ENCODE results near the gene RSPRY1. TPM values are rescaled to one million over a fixed set of nuclear protein-coding genes. Genes with fewer than 3 reads are reported as not detected.
A peak's percentile ranks its signal among the peaks of the same experiment; 100 is the strongest.

The RSPRY1 gene
- total RNA-seq (25.7 TPM), polyA plus RNA-seq (10 to 100 TPM; 26.7 to 46.4 (median 36.1) TPM)

- Histone ChIP-seq H3K4me1 (ENCODE audit: control insufficient read depth, insufficient read depth, low read length, poor library complexity, severe bottlenecking) (peaks cover 44% of the 10 kb centered on the region), H3K9me3 (ENCODE audit: control insufficient read depth in 2 of 2, low read length in 2 of 2) (no peaks in the 10 kb centered on the region), H3K27me3 (ENCODE audit: control insufficient read depth, insufficient read depth, low read length) (no peaks in the 10 kb centered on the region), H3K36me3 (ENCODE audit: control insufficient read depth, insufficient read depth, low read length) (peaks cover 4% of the 10 kb centered on the region), H3K4me3 (ENCODE audit: low read depth, low read length) (peak within 1 kb of the TSS; percentile 95), H3K27ac (ENCODE audit: insufficient read depth, low read length, poor library complexity, severe bottlenecking) (peak within 1 kb of the TSS; percentile 94)
- Mint-ChIP-seq H3K9me3 (peaks cover 0 to 3% (median 0%) of the 10 kb centered on the region in 7 donors), H3K27ac (peak within 1 kb of the TSS; percentile 97 to 99 (median 98)), H3K36me3 (no peaks in the 10 kb centered on the region), H3K4me3 (peak within 1 kb of the TSS; percentile 97 to 100 (median 98)), H3K27me3 (no peaks in the 10 kb centered on the region), H3K4me1 (peaks cover 20 to 71% (median 52%) of the 10 kb centered on the region in 4 donors)
- peak; percentile 99 to 100 (median 99) for DNase-seq
- peak; percentile 92 to 94 for ATAC-seq (ENCODE audit: low read depth in 2 of 2)
These were observed at the start of gene RSPRY1, which contains the start of gene PSME3IP1 for GRCh38 chr16:57185945-57186871. Gene RSPRY1, plus strand, starts transcription at chr16:57186329. Its CDS starts 18,330 bp downstream, at chr16:57204659. Gene PSME3IP1, minus strand, starts transcription at chr16:57186039. Its CDS starts 12,185 bp downstream, at chr16:57173854.

- Mint-ChIP-seq H3K4me3 (no peak overlapping the region), H3K4me1 (peaks cover 19 to 95% (median 38%) of the 10 kb centered on the region in 4 donors), H3K9me3 (no peaks in the 10 kb centered on the region), H3K36me3 (peaks cover 13% of the 10 kb centered on the region), H3K27ac (peak overlapping the region; percentile 83 to 95 (median 85)), H3K27me3 (no peaks in the 10 kb centered on the region)
- no peak for ATAC-seq (ENCODE audit: low read depth in 2 of 2)
- no peak for DNase-seq
- H3K4me1 ChIP-seq (ENCODE audit: control insufficient read depth, insufficient read depth, low read length, poor library complexity, severe bottlenecking) = peaks cover 59% of the 10 kb centered on the region
- peak overlapping the region; percentile 88 for H3K27ac ChIP-seq (ENCODE audit: insufficient read depth, low read length, poor library complexity, severe bottlenecking)
- H3K27me3 ChIP-seq (ENCODE audit: control insufficient read depth, insufficient read depth, low read length) = no peaks in the 10 kb centered on the region
- no peaks in the 10 kb centered on the region for H3K36me3 ChIP-seq (ENCODE audit: control insufficient read depth, insufficient read depth, low read length)
- H3K4me3 ChIP-seq (ENCODE audit: low read depth, low read length) = no peak overlapping the region
- no peaks in the 10 kb centered on the region for H3K9me3 ChIP-seq (ENCODE audit: control insufficient read depth in 2 of 2, low read length in 2 of 2)
These were observed 49.1 kb upstream of the RSPRY1 start for GRCh38 chr16:57137043-57137442.

DNA sequence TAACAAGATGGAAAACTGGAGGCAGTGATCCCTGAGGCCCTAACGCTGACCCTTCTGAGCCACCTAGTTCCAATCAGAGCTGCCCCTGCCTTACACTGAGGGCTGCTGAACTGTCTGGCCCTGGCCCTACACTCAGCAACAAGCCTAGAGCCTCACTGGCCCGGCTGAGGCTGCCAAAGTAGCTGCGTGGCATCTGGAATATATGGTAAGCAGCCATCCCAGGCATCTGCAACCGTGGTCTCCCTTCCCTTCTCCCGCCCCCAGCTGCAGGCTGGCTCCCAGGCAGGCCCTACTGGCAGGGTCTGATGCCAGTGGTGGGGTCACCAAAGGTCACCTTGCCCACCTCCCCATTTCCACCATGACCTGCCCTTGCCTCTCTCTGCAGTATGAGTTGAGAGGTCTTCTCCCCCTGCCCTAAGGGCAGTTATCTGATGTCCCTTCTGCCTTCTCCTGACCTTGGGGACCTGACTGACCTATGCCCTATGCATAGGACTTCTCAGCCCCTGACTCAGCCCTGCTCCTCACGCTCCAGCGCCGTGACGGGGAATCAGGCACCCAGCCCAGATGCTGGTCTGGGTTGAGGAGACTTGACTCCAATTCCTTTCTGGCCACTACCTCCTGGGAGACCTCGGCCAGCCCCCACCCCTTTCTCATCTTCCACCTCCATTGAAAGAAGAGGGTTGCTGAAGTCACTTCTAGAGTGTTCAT is 48.4 kb upstream of the RSPRY1 start:
- DNase-seq (no peak), ATAC-seq (ENCODE audit: low read depth in 2 of 2) (no peak)
- no peaks in the 10 kb centered on the region for H3K27me3 ChIP-seq (ENCODE audit: control insufficient read depth, insufficient read depth, low read length)
- H3K36me3 ChIP-seq (ENCODE audit: control insufficient read depth, insufficient read depth, low read length) = no peaks in the 10 kb centered on the region
- H3K27ac ChIP-seq (ENCODE audit: insufficient read depth, low read length, poor library complexity, severe bottlenecking) = no peak overlapping the region
- H3K27ac Mint-ChIP-seq = peak overlapping the region; percentile 83 to 99 (median 94)
- H3K4me3 ChIP-seq (ENCODE audit: low read depth, low read length) = no peak overlapping the region
- peaks cover 59% of the 10 kb centered on the region for H3K4me1 ChIP-seq (ENCODE audit: control insufficient read depth, insufficient read depth, low read length, poor library complexity, severe bottlenecking)
- H3K36me3 Mint-ChIP-seq = peaks cover 15% of the 10 kb centered on the region
- peak overlapping the region in 2 of 4 donors; percentile 60 to 80 for H3K4me3 Mint-ChIP-seq
- H3K27me3 Mint-ChIP-seq = no peaks in the 10 kb centered on the region
- H3K4me1 Mint-ChIP-seq = peaks cover 20 to 95% (median 41%) of the 10 kb centered on the region in 4 donors
- H3K9me3 ChIP-seq (ENCODE audit: control insufficient read depth in 2 of 2, low read length in 2 of 2) = no peaks in the 10 kb centered on the region
- H3K9me3 Mint-ChIP-seq = no peaks in the 10 kb centered on the region

GRCh38 chr16:57138281-57138935 is 47.7 kb upstream of the RSPRY1 start:
- DNase-seq = no peak
- Mint-ChIP-seq H3K36me3 (peaks cover 15% of the 10 kb centered on the region), H3K27me3 (no peaks in the 10 kb centered on the region), H3K4me3 (peak overlapping the region in 1 of 4 donors; percentile 60), H3K9me3 (no peaks in the 10 kb centered on the region), H3K4me1 (peaks cover 20 to 96% (median 40%) of the 10 kb centered on the region in 4 donors), H3K27ac (peak overlapping the region; percentile 65 to 99 (median 94))
- Histone ChIP-seq H3K36me3 (ENCODE audit: control insufficient read depth, insufficient read depth, low read length) (no peaks in the 10 kb centered on the region), H3K27me3 (ENCODE audit: control insufficient read depth, insufficient read depth, low read length) (no peaks in the 10 kb centered on the region), H3K4me1 (ENCODE audit: control insufficient read depth, insufficient read depth, low read length, poor library complexity, severe bottlenecking) (peaks cover 59% of the 10 kb centered on the region), H3K27ac (ENCODE audit: insufficient read depth, low read length, poor library complexity, severe bottlenecking) (no peak overlapping the region), H3K9me3 (ENCODE audit: control insufficient read depth in 2 of 2, low read length in 2 of 2) (no peaks in the 10 kb centered on the region), H3K4me3 (ENCODE audit: low read depth, low read length) (no peak overlapping the region)
- ATAC-seq (ENCODE audit: low read depth in 2 of 2) = no peak

DNA sequence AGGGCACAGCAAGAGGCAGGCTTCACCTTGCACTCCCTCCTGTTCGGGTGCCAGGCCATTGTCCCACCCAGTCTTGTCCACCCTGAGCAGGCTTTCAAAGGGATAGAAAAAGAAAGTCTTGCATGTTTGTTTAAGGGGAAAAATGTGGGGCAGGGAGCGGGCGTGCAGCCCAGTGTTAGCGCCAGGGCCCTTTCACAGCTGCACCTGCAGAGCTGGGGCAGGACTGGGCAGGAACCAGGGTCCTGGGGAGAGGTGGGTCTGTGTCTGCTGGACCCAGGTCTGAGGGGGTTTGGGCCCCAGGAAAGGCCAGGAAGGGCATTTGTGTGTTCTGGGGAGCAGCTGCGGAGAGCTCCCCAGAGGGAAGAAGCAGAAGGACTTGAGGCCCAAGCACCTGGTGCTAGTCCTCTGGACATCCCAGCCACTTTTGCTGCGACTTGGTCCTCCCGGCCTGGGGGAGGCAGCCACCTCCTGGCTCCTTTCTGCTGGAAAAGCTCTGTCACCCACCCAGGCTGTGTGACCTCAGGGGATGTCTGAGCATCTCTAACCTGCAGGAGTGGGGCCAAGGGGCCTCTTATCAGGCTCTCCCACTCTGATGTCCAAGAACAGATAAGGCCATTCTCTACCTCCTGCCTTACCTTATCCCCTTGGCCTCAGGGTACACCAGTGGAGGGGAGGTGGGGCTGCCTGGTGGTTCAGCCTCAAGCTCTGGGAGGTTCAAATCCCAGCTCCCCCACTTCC is 45.0 kb upstream of the RSPRY1 start:
- Histone ChIP-seq H3K4me3 (ENCODE audit: low read depth, low read length) (peak overlapping the region; percentile 19), H3K27ac (ENCODE audit: insufficient read depth, low read length, poor library complexity, severe bottlenecking) (peak overlapping the region; percentile 56), H3K36me3 (ENCODE audit: control insufficient read depth, insufficient read depth, low read length) (no peaks in the 10 kb centered on the region), H3K4me1 (ENCODE audit: control insufficient read depth, insufficient read depth, low read length, poor library complexity, severe bottlenecking) (peaks cover 34% of the 10 kb centered on the region), H3K27me3 (ENCODE audit: control insufficient read depth, insufficient read depth, low read length) (no peaks in the 10 kb centered on the region), H3K9me3 (ENCODE audit: control insufficient read depth in 2 of 2, low read length in 2 of 2) (no peaks in the 10 kb centered on the region)
- no peak for DNase-seq
- Mint-ChIP-seq H3K27me3 (no peaks in the 10 kb centered on the region), H3K9me3 (no peaks in the 10 kb centered on the region), H3K4me3 (peak overlapping the region in 3 of 4 donors; percentile 77 to 83 (median 83)), H3K36me3 (peaks cover 15% of the 10 kb centered on the region), H3K27ac (peak overlapping the region; percentile 89 to 99 (median 92)), H3K4me1 (peaks cover 13 to 75% (median 25%) of the 10 kb centered on the region in 4 donors)
- no peak for ATAC-seq (ENCODE audit: low read depth in 2 of 2)

GRCh38 chr16:57141822-57142631 is 44.1 kb upstream of the RSPRY1 start:
- no peaks in the 10 kb centered on the region for H3K9me3 Mint-ChIP-seq
- peaks cover 13 to 67% (median 25%) of the 10 kb centered on the region in 4 donors for H3K4me1 Mint-ChIP-seq
- H3K4me3 Mint-ChIP-seq = peak overlapping the region; percentile 77 to 83 (median 80)
- H3K27ac Mint-ChIP-seq = peak overlapping the region; percentile 89 to 99 (median 92)
- H3K4me1 ChIP-seq (ENCODE audit: control insufficient read depth, insufficient read depth, low read length, poor library complexity, severe bottlenecking) = peaks cover 31% of the 10 kb centered on the region
- no peaks in the 10 kb centered on the region for H3K27me3 ChIP-seq (ENCODE audit: control insufficient read depth, insufficient read depth, low read length)
- no peaks in the 10 kb centered on the region for H3K27me3 Mint-ChIP-seq
- peak; percentile 80 to 85 for ATAC-seq (ENCODE audit: low read depth in 2 of 2)
- no peaks in the 10 kb centered on the region for H3K9me3 ChIP-seq (ENCODE audit: control insufficient read depth in 2 of 2, low read length in 2 of 2)
- peak in 2 of 3 donors; percentile 38 to 64 for DNase-seq
- H3K27ac ChIP-seq (ENCODE audit: insufficient read depth, low read length, poor library complexity, severe bottlenecking) = peak overlapping the region; percentile 56
- H3K36me3 Mint-ChIP-seq = peaks cover 15% of the 10 kb centered on the region
- peaks cover 2% of the 10 kb centered on the region for H3K36me3 ChIP-seq (ENCODE audit: control insufficient read depth, insufficient read depth, low read length)
- peak overlapping the region; percentile 19 for H3K4me3 ChIP-seq (ENCODE audit: low read depth, low read length)

All from CD4-positive, CD25-positive, alpha-beta regulatory T cell (primary cell).